T-helper 9 cell (primary cell): ENCODE results near the gene DPH1.
A peak's percentile ranks its signal among the peaks of the same experiment; 100 is the strongest.
"Not testable (repeated sequence)": the region's sequence is repeated elsewhere in the genome, so short reads cannot be mapped to it uniquely, and the experiment has no call there.

Experiments used
- DNase-seq: peaks from one replicate; pipeline ENCODE4 v3.0.0-alpha.2; 2020
- total RNA-seq, 2 donors: gene quantifications; one replicate each; lab custom pipeline; 2026; lab: John Stamatoyannopoulos, UW

Gene DPH1
- 37.0 to 52.9 reads per million in 2 donors for total RNA-seq

DNA sequence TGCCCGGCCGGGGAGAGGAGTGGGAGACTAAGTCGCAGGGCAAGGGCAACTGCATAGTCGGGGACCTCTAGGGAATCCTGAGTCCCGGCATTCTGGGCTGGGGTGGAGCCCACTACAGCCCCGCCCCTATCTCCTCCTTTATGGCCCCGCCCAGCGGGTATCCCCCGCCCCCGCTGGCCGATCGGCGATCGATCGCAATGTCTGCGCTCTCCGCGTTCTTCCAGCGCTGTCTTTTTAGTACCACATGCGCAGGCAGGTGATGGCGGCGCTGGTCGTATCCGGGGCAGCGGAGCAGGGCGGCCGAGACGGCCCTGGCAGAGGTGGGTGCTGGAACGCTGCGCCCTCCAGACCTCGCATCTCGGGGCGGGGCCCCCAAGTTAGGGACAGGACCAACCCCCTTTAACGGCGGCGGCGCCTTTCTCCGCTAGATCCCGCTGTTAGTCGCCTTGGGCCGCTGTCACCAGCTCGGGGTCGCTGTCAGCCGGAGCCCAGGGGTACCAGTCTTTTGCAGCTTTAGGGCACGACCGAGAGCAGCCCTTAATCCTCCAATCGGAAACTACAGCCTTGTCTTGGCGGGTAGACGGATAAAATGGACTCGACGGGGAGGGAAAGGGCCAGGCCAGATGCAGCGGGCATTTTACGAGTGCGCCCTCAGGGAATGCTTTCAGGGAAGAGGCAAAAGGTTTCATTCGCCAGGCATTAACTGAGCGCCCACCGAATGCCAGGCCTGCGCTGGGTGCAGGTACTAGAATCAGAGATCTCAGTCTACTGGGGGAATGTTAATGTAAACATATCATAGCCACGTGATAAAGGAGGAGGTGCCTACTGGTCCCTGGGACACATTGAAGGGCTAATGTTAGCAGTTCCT lies at the start of gene DPH1:
TSS of gene DPH1 (plus strand) at position 243 of the 868 bp plus-strand sequence. CDS start at position 260, 17 bp downstream.
- DNase-seq: peak; percentile 76

DNA sequence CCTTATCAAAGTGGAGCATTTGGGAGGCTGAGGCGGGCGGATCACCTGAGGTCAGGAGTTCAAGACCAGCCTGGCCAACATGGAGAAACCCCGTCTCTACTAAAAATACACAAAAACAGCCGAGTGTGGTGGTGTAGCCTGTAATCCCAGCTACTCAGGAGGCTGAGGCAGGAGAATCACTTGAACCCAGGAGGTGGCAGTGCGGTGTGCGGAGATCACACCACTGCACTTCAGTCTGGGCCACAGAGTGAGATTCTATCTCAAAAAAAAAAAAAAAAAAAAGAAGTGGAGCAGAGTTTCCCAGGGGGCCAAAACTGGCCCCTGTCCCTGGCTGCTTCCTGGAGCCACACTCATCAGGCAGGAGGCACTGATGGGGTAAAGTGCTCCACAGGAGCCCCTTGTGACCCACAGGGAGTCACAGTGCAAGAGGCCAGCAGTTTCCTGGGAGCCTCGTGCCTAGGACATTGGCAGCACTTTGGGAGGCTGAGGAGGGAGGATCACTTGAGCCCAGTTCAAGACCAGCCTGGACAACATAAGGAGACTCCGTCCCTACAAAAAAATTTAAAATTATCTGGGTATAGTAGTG lies 49.2 kb upstream of the DPH1 start:
- no peak for DNase-seq

DNA sequence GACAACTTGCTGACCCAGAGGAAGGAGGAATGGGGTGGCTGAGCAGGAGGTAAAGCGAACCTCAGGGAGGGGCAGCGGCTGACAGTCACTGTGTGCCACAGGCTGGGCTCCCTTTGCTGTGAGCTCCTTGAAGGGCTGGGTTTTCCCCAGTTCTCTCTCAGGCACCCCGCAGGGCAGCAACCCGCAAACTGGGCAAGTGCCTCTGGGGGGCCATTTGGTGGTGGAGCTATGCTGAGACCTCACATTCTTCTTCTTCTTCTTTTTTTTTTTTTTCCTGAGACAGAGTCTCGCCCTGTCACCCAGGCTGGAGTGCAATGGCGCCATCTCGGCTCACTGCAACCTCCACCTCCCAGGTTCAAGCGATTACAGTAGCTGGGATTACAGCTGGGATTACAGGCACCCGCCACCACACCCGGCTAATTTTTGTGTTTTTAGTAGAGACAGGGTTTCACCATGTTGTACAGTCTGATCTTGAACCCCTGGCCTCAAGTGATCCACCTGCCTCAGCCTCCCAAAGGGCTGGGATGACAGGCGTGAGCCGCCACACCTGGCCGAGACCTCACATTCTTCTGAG lies 47.1 kb upstream of the DPH1 start:
- DNase-seq: not testable (repeated sequence)

DNA sequence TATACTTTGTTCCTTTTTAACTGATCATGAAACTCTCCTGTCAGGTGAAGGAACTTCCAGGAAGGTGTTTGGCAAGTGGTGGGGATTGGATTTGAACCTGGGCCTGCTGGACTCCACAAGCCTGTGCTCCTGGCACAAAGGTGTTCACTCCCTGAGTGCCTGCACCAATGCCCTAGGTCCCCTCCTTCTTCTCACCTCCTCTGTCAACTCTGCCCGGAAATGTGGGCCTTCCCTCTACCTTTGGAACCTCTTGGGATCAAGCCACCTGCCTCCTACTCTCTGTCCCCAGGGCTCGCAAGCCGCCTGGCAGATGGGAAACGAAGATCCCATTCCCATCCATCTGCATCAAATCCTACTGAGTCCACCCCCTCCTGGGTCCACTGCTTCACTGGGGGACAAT lies 44.9 kb upstream of the DPH1 start:
- no peak for DNase-seq

DNA sequence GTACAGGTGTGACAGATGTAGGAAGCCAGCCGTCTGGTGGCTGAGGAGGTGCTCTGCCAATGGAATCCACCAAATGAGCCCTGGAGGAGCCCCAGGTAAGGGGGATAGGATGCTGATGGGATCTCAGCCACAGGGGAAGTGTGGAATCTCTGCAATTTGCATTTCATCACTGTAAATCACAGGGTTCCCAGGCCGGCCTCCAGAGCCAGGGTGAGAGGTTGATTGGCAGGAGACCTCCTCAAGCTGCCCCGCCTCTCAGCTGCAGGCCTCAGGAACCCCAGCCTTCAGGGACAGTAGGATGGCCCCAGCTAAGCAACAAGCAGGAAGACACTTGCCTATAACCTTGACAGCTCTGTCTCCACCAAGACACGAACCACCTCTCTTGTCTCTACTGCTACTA lies 44.3 kb upstream of the DPH1 start:
- no peak for DNase-seq

DNA sequence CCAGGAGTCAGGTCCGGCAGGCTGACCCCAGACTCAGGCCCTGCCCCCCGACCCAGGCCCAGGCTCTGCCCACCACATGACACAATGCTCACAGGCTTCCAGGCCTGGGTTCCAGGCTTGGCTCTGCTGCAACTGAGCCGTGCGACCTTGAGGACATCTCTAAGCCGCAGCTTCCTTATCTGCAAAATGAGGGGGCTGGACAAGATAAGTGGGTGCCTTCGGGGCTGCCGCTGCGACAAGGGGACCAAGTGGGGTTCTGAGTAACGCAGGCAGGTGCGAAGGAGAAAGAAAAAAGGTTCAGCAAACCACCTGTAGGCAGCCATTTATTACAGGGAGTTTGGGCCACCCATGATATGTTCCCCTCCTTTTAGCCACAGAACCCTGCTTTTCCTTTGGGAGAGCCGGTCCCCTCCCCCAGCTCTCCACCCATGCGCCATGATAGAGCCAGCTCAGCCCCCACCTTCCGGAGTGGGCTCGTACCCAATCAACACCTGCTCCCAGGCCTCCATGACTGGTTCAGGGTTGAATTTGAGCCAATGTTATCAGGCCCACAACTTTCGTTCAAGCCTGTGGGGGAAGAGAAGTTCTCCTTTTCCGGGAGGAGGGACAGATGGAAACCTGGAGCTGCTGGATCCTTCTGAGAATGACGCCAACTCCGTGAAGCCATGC lies 43.0 kb upstream of the DPH1 start:
- DNase-seq: no peak

DNA sequence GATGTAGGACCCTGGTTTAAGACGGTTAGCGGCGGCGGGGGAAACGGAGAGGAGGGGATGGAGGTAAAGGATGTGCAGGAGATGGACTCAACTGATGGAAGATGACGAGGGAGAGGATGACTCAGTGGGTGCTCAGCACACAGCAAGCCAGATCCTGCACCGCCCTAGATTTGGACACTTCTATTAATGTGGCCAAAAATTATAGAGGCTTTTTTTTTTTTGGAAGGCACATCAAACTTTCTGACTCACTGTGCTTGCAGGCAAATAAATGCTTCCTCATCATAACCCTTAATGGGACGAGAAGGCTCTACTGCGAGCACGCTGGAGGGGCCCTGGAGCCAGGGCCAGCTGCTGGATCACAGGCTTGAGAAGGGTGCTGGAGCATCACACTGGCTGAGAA lies 40.8 kb upstream of the DPH1 start:
- DNase-seq: no peak

DNA sequence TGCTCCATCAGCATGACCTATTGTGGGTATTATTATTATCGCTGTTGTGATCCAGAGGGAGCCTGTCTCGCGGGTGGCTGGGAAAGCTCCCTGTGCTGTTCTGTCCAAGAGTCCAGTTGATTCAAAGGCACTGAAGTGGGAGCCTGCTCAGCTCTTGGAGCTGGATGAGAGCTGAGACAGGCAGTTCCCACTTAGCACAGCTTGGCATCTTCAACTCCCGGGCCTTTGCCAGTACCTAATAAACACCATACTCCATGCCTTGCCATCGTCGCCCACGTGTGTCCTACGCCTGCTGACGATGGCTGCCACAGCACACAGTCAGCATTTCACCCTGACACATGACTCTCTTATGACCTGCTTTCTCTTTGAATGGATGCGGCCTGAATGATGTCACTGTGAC lies 37.4 kb upstream of the DPH1 start:
- DNase-seq: no peak

DNA sequence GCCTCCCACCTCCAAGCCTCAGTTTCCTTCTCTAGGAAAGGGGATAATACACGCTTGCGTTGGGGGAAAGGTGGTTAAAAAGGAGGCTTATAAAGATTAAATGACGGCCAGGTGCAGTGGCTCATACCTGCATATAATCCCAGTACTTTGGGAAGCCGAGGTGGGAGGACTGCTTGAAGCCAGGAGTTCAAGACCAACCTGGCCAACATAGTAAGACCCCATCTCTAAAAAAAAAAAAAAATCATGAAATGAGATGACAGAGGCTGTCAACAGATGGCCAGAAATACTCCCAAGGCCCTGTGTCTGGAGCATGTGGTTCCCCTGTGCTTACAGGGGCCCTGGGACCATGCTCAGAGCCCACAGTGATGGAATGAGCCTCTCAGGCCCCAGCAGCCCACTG lies 35.2 kb upstream of the DPH1 start:
- no peak for DNase-seq

DNA sequence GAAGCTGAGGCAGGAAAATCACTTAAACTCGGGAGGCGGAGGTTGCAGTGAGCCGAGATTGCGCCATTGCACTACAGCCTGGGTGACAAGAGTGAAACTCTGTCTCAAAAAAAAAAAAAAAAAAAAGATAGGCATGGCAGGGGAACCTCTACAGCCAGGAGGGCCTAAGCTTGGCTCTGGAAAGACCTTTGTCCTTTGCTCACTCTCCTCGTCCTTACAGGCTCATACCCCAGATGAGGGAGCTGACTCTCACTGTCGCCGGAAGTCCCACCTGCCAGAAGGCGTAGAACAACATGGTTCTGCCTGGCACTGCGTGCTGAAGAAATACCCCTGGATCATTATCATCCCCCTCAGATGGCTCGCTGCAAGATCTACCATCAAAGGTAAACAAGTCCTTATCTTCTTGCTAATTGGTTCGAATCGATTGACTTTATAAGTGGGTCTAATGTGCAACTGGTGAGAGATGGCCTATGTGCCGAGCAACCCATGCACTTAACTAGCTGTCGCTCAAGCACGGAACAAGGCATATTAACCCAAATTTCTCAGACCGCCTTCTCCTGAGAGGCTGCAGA lies 34.5 kb upstream of the DPH1 start:
- no peak for DNase-seq

DNA sequence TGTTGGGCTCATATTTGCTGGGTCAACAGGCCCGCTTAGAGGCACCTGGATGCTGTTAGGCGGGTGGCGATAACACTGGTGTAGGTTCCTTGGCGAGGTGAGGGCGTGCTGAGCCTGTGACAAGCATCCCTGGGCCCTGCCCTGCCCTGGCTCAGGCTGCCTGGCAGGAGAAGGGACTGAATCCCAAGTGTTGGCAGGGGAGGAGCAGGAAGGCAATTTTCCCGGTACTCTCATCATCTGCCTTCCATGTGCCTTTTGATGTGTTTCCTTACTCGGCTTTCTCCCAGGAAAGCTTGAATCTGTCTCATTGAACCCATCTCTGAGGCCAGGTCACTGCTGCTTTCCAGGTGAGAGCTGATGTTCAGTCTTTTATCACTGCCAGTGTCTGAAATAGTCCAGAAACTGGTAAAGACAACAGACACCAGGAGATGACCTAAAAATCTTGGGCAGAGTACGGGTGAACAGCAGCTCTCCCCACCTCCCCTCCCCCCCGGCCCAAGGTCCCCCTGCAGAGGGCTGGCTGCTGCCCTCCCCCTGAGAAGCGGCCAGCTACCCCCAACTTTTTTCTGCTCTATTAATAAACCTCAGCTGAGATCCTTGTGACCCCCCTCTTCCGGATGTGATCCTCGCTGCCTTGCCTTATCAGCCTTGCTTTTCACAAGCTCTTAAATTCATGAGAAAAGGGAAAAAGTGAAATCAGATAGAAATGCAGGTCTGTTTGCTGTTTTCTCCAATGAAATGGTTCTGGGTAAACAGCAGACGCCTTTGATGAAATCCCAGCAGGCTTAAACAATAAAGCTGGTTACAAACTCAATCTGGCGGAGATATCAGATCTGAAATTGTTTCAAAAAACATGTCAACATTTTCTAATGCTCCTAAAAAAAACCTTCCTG lies 33.8 kb upstream of the DPH1 start:
- no peak for DNase-seq

DNA sequence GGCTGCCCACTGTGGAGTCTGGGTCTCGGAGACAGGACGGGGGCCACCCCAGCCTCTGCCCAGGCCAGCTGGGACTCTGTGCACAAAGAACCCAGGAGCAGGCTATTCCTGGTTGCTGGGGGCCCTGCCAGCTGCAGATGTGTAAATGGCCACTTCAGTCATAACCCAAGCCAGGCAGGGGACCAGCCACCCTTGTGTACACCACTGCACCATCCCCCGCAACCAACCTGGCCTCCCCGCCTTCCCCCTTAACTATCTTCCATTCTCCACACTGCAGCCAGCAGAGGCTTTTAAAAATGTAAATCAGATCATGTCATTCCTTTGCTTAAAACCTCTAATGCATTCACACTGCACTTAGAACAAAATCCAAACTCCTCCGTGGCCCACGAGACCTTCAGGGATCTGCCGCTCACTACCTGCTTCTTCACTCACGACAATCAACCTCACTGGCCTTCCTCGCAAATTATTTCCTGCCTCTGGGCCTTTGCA lies 33.1 kb upstream of the DPH1 start:
- no peak for DNase-seq

DNA sequence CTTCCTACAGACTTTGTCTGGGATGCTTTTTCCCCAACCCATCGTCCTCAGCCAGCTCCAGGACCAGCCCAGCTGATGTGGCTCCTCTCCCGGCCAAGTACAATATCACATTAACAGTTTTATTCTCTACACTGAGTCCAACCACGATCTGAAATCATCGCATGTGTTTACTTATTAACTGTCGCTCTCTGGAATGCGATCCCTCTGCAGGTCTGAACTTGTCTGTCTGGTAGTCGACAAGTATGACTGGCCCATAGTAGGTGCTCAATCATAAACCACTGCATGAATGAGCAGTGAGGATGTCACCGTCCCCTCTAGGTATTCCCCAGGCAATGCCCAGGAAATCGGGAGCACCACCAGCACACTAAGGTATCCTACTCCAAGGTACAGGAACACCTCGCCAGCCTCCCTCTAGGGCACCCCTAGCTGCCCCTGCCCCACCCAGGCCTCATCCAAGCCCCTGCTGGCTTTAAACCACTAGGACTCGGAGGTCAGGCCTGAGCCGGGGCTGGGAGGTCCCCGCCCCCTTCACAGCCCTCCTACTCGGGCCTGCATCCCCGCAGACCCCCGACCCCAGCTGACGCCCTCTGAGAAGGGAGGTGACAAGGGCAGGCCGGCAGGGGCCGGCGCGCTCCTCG lies 32.5 kb upstream of the DPH1 start:
- DNase-seq: no peak

DNA sequence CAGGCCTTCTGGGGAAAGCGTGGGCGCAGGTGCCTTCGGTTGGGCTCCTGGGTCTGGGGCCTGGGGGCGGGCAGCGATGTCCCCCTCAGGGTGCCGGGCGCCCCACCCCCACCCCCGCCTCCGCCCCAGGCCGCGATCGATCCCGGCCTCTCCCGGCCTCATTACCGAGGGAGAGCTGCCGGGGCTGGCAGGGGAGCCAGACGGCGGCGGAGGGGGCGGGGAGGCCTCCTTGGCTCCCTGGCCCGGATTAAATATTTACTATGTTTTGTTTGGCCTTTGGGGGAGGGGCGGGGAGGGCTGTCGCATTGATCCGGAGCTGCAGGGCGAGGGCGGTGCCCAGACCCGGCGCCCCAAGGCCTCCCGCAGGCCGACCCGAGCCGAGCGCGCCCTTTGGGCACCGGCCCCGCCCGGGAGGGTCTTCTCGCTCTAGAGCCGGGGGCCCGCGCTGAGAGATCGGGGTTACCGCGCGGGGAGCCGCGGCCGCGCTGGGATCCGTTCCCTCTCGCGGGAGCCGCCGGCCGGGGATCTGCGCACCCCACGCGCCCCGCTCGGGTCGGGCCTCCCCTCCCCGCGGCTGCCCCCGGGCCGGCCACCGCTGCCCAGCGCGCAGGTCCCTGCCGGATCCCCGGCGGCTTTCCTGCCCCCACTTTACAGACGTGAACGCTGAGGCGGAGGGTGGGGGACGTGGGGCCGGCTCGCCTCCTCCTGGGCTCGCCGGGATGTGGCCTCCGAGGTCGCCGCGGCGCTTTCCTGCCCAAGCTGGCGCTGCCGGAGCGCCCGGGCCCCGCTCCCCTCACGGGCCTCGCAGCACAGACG lies 31.8 kb upstream of the DPH1 start:
- DNase-seq: no peak

DNA sequence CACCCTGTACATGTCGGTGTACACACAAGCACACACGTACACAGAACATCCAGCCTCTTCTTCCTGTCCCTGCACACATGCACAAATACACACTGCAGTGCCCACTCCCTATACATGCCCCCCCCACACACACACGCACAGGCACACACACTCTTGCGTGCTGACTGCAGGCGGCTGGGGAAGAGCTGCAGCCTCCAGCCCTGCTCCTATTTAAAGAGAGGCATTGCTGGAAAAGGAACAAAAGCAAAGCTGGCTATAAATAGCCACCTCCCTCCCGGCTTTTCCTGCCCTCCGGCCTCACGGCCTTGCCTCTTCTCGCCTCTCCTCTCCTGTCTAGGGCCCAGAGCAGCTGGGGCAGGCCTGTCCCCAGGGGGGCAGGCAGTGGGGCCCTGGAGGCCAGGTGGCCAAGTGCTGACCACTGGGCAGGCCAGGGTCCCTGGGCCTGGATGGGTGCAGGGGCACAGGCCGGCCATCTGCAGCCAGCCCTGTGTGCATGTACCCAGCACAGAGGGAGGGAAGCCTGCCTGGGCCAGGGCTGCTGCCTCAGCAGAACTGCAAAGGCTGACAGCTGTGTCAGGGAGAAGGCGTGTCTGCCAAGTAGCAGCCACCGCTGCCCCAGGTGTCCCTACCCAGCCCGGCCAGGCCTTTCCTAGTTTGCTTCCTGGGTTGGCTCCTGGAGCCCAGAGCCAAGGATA lies 30.2 kb upstream of the DPH1 start:
- no peak for DNase-seq

DNA sequence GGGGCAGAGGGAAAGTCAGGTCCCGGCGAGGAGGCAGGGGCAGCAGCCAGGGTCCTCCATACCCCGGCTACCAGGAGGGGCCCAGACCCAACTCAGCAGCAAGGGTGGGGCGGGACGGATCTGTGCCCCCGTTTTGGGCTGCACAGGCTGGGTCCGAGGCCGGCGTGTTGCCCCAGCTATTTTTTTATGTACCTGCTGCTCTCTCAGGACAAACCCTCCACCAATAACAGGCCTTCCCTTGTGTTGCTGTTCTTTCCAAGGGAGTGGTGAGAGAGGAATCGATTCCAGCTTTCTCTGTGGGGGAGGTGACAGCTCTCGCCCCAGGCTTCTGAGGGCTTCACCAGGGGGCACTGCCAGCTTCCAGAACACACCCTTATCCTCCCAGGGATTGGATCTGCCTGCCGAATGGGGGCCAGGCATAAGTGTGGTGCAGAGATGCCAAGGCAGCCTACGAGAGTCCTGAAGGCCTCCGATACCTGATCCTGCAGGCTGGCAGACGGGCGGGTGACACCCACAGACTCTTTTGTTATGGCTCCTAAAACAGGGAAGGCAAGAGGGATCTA lies 27.1 kb upstream of the DPH1 start:
- DNase-seq: no peak

DNA sequence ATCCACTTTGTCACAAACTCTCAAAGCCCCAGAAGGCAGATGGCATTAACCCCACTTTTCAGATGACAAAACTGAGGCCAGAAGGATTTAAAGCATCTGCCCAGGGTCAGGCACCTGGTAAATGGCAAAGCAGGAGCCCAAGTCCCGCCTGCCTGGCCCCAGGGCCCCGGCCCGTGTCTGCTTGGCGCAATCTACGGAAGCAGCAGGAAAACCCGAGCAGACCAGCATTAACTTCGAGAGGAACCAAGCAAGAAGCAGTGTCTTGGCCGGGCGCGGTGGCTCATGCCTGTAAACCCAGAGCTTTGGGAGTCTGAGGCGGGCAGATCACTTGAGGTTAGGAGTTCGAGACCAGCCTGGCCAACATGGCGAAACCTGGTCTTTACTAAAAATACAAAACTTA lies 26.4 kb upstream of the DPH1 start:
- no peak for DNase-seq

DNA sequence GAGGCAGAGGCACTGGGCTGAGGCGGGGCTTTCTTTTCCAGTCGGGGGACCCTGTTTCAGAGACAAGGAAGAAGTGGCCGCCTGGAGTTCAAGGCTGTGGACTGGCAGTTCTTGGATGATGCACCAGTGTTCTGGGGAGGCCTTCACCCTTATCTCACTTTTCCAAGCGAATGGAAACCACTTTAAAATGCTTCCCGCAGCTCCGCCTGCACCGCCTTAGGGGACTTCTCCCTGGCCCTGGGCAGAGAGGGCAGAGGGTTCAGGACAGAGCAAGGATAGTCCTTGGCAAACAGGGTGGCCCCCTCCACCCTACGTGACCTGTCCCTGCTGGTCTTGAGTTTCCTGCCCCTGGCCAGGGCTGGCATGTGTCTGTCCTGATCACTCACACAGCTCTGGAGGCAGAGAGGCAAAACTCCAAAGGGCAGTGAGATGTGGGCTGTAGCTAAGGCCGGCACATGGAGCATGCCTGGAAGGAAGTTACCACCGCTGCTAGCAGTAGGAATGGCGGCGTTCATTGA lies 25.5 kb upstream of the DPH1 start:
- DNase-seq: no peak
